ENCODE results near the gene FTCD.

The FTCD gene

GRCh38 chr21:46093668-46094400, 61.5 kb downstream of the FTCD start:
- TF ChIP-seq FOXP2 (optimal IDR thresholded peaks at IDR 0.05; ENCODE audit: borderline replicate concordance, extremely low read depth, extremely low read length, insufficient read depth) (no peak), TAF1 (IDR thresholded peaks at IDR 0.05; ENCODE audit: borderline replicate concordance, insufficient read depth, low read length) (no peak), SIN3A (IDR thresholded peaks at IDR 0.05; ENCODE audit: borderline replicate concordance, insufficient read depth, low read length) (no peak), POLR2AphosphoS5 (IDR thresholded peaks at IDR 0.05; ENCODE audit: low read depth, low read length) (no peak), REST (IDR thresholded peaks at IDR 0.05; ENCODE audit: insufficient read depth in 1 of 2, low read depth in 2 of 2, low read length in 2 of 2) (no peak)

- TF ChIP-seq FOXP2 (optimal IDR thresholded peaks at IDR 0.05; ENCODE audit: borderline replicate concordance, extremely low read depth, extremely low read length, insufficient read depth) (no peak), POLR2AphosphoS5 (IDR thresholded peaks at IDR 0.05; ENCODE audit: low read depth, low read length) (no peak), TAF1 (IDR thresholded peaks at IDR 0.05; ENCODE audit: borderline replicate concordance, insufficient read depth, low read length) (no peak), SIN3A (IDR thresholded peaks at IDR 0.05; ENCODE audit: borderline replicate concordance, insufficient read depth, low read length) (no peak), REST (IDR thresholded peaks at IDR 0.05; ENCODE audit: insufficient read depth in 1 of 2, low read depth in 2 of 2, low read length in 2 of 2) (no peak)
These were observed 62.3 kb downstream of the FTCD start for GRCh38 chr21:46092811-46093667.

- TF ChIP-seq POLR2AphosphoS5 (IDR thresholded peaks at IDR 0.05; ENCODE audit: low read depth, low read length) = no peak
- no peak for TF ChIP-seq TAF1 (IDR thresholded peaks at IDR 0.05; ENCODE audit: borderline replicate concordance, insufficient read depth, low read length)
- no peak for TF ChIP-seq FOXP2 (optimal IDR thresholded peaks at IDR 0.05; ENCODE audit: borderline replicate concordance, extremely low read depth, extremely low read length, insufficient read depth)
- TF ChIP-seq SIN3A (IDR thresholded peaks at IDR 0.05; ENCODE audit: borderline replicate concordance, insufficient read depth, low read length) = no peak
- TF ChIP-seq REST (IDR thresholded peaks at IDR 0.05; ENCODE audit: insufficient read depth in 1 of 2, low read depth in 2 of 2, low read length in 2 of 2) = no peak
These were observed 63.2 kb downstream of the FTCD start for GRCh38 chr21:46092026-46092764.

- TF ChIP-seq REST (IDR thresholded peaks at IDR 0.05; ENCODE audit: insufficient read depth in 1 of 2, low read depth in 2 of 2, low read length in 2 of 2) = no peak
- TF ChIP-seq SIN3A (IDR thresholded peaks at IDR 0.05; ENCODE audit: borderline replicate concordance, insufficient read depth, low read length) = no peak
- no peak for TF ChIP-seq POLR2AphosphoS5 (IDR thresholded peaks at IDR 0.05; ENCODE audit: low read depth, low read length)
These were observed 63.8 kb downstream of the FTCD start for GRCh38 chr21:46091631-46092025.

All from PFSK-1 (cell line).